ENCODE results near the gene MOAP1.

The MOAP1 gene

GRCh38 chr14:93132472-93133065 lies 52.1 kb downstream of the MOAP1 start:
- TF ChIP-seq CTCF (IDR thresholded peaks at IDR 0.05; ENCODE audit: control extremely low read depth, extremely low read depth, low read depth, missing control alignments) = peak; percentile 49
- POLR2A ChIA-PET = interaction anchor here (0.6 kb wide), 1 partner anchor 74 kb away, joined by 3 read pairs; no protein-coding TSS in a partner anchor
- CTCF ChIA-PET = interaction anchor here (0.7 to 12.8 kb wide), 22 partner anchors 9 to 186 kb away, joined by 3 to 153 read pairs (median 5); partner anchors contain the start of genes ITPK1 and UBR7
- no peak for DNase-seq (ENCODE audit: extremely low spot score)

Data from GM10248 (cell line).